HL-60/S4 treated with phorbol 12-myristate 13-acetate at 8.2 ng/mL for 4 days and 3 days (cell line): ENCODE results near the gene RAE1.

Experiments used
- in situ Hi-C: fragments of 300-500 bp; cut with MboI; formaldehyde crosslinking; loops from 2 replicates; pipeline ENCODE4 v1.15.0; 2022; ENCODE audit warnings: low sequenced_read_pairs

Gene RAE1

DNA sequence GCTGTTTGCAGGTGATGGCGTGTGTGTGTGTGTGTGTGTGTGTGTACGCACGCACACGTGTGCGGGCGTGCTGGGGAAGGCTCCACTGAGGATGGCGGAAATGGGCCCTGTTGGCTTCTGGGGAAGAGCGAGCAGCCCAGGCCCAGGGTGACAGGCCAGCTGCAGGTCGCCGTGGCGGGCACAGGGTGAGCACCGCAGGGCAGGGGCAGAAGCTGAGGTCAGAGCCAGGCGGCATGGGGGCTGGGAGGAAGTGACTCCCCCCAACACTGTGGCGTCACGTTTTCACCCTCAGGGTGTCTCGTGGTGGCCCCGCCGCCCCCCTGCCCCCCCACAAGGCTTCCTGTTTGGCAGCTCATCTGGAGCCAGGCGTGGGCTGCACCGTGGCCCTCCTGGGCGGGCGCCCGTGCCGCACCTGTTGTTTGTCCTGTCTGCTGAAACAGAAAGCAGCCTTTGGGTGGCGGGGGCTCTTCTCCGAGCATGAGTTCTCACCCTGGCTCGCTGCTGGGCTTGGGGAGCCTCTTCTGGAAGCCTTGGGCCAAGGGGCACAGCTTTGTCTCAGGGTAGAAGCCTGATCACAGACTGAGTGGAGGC lies 47.3 kb downstream of the RAE1 start:
- in situ Hi-C loops, result no loop called here

DNA sequence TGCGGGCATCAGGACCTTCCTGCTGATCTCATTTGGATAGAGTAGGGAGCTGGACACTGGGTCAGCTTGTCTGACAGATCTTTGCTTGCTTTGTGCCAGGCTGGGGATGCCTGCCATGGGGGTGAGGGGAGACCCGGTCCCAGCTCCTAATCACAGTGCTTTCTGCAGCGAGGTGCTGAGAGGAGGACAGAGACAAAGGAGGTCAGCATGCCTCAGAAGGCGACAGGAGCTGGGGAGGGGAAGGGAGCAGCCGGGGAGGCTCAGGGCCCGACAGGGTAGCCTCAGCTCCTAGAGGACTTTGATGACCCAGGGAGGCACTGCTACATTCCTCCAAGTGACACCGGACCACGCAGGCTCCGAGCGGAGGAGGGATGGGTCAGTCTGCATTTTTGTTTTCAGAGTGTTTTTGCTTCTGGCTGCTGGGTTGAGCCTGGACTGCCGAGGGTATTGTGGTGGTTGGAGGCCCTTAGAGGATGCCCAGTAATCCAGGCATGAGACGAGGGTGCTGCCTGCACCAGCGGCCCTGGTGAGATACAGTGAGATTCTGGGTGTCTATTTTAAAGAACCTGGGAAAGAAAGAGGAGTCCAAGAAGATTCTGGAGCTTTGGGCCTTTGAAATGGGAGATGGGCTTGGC lies 48.0 kb downstream of the RAE1 start:
- in situ Hi-C loops, result no loop called here

DNA sequence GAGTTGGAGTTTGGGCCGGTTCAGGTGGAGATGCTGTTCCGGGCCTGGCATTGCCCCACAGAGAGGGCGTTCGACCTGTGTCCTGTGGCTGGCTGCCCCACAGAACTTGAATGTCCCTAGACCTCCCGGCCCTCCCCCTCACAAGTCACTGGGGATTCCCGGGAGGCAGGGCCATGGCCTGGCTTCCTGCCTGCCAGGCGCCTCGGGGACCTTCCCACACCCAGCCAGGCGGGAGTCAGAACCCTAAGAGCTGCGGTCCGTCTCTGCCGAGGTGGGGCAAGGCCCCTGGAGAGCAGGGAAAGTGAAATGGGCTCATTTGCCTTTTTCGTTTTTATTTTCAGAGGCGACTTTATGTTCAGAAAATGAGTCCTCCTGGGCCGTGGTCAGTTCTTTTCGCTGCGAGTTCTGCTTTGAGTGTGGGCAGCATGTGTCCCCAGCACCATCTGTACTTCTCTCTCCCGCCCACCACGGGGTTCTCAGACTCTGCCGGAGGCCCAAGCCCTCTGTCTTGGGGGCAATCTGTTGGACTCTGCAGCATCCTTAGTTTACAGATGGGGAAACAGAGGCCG lies 48.6 kb downstream of the RAE1 start:
- in situ Hi-C loops, result no loop called here

GRCh38 chr20:57400231-57400701 lies 49.2 kb downstream of the RAE1 start:
- in situ Hi-C loops, result no loop called here

- in situ Hi-C loops, result no loop called here
These were observed 49.9 kb downstream of the RAE1 start for GRCh38 chr20:57400821-57401564.

DNA sequence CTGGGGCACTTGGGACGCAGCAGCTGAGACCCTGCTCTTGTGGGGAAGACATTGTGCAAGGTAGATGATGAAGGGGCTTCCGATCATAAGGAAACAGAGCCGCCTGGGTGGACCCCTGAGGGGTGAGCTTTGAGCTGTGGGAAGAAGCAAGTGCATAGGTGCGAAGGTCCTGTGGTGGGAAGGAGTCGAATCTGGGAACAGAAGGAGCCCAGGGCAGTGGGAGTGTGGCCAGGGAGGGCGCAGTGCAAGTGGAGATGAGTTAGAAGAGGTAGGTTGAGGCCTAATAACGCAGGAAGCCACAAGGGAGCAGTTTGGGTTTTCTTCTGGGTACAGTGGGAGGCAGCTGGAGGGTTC lies 50.5 kb downstream of the RAE1 start:
- in situ Hi-C loops, result no loop called here

DNA sequence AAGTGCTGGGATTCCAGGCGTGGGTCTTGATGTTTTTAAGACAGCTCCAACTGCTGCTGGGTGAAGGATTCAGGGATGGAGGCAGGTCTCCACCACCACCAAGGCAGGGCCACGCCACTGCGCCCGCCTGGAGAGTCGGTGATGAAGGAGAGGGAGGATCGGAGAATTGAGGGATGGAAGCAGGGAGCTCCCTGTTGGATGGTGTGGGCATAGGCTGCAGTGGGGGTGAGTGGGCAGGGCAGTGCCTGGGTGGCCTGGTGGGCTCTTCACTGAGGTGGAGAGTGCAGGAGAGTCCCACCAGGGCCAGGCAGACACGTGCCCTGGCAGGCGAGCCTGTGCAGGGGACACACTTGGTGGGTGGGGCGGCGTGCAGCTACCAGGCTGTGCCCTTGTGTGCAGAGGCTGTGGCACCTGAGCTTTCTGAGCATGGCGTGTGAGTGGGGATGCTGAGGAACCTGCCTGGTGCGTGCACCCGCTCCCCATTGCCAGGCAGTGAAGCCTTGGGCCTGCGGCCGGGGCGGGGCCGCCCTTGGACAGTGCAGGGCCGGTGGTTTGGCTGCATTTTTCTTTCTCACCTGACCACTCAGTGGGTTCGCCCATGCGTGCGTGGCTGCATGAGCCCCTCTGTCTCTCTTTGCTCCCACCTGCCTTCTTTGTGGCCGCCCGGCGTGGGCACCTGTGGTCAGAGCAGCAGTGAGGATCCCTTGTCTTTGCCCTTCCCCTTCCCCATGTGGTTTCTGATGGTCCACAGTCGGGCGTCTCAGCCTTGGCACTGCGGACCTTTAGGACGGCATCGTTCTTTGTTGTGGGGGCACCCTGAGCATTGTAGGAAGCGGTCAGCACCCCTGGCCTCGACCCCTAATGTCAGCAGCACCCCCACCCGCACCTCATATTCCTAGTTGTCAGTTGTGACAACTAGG lies 51.4 kb downstream of the RAE1 start:
- in situ Hi-C loops, result no loop called here

DNA sequence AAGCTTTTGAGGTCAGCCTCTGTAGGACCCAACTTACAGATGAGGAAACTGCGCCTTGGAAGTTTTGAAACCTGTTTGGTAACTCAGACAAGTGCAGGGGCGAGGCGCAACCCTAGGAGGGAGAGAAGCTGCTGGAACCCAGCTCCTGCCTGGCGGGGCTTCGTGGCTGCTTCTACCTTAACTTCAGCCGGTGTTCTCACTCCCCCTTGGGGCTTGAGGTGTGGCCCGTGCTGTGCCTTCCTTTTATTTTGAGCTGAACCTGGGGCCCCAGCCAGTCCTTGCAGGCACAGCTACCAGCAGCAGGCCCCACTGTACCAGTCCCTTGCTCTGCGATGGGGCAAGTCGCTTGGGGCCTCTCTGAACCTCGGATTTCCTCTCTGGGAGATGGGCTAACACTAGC lies 52.2 kb downstream of the RAE1 start:
- in situ Hi-C loops, result no loop called here

GRCh38 chr20:57404006-57404405 lies 53.0 kb downstream of the RAE1 start:
- in situ Hi-C loops, result no loop called here

DNA sequence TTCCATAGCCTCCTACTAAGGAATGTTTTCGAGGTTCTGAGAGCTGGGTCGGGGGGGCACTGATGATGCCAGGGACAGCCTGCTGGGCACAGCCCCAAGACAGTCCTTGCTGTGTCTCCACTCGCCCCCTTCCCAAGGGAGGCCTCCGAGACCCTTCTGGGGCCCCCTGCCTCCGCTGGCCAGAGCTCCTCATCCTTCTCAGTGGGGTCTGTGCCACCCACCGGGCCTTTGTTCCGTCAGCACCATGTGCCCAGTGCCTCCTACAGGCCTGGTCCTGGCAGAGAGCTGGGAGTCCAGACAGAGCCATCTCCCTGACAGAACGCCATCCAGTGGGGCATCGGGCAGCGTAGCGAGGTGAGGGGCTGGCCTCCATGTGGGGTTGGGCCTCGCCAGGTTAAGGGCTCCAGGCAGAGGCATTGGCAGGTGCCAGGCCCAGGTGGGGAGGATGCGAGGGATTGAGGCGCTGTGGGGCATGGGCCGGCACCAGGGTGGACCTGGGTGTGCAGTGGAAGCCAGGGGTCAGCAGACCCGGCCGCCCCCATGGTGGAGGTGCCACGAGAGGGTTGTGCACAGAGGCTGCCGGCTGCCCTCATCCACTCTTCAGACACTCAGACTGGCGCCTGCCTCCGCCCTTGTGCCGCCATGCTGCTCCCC lies 53.5 kb downstream of the RAE1 start:
- in situ Hi-C loops, result no loop called here

DNA sequence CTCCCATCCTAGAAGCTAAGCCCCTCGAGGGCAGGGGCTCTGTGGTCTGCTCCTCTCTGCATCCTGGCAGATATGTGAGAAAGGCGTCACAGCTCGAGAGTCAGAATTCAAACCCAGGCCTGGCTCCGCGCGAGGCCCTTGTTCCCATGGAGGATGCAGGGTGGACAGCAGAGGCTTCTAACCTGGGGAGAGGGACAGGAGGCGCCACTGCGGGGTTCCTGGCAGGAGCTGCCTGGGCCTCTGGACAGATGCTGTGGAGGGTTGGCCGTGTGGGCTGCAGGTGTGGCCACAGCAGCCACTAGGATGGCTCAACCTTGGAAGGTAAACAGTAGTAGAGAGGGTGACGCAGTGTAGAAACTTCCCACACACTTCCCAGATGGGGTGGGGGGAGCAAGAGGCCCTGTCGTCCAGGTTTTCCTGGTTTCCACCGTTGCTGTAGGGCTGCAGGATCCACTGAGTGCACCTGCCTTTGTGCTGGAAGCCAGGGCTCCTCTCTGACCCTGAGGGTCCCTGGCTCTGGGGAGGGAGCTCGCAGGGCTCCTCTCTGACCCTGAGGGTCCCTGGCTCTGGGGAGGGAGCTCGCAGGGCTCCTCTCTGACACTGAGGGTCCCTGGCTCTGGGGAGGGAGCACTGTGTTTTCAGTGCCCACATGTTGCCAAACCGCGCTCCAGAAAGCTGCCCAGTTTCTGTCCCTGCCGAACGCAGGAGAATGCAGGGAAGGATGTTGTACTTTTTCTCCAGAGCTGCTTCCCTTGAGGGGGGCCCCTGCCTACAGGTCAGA lies 54.4 kb downstream of the RAE1 start:
- in situ Hi-C loops, result no loop called here

DNA sequence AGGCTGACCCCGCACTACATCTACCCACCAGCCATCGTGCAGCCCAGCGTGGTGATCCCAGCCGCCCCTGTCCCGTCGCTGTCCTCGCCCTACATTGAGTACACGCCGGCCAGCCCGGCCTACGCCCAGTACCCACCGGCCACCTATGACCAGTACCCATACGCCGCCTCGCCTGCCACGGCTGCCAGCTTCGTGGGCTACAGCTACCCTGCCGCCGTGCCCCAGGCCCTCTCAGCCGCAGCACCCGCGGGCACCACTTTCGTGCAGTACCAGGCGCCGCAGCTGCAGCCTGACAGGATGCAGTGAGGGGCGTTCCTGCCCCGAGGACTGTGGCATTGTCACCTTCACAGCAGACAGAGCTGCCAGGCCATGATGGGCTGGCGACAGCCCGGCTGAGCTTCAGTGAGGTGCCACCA lies 56.5 kb downstream of the RAE1 start:
- in situ Hi-C loops, result no loop called here

- in situ Hi-C loops, result no loop called here
These were observed 57.1 kb downstream of the RAE1 start for GRCh38 chr20:57408131-57408530.

GRCh38 chr20:57408536-57409233 lies 57.6 kb downstream of the RAE1 start:
- in situ Hi-C loops, result no loop called here

- in situ Hi-C loops, result no loop called here
These were observed 58.2 kb downstream of the RAE1 start for GRCh38 chr20:57409316-57409671.

DNA sequence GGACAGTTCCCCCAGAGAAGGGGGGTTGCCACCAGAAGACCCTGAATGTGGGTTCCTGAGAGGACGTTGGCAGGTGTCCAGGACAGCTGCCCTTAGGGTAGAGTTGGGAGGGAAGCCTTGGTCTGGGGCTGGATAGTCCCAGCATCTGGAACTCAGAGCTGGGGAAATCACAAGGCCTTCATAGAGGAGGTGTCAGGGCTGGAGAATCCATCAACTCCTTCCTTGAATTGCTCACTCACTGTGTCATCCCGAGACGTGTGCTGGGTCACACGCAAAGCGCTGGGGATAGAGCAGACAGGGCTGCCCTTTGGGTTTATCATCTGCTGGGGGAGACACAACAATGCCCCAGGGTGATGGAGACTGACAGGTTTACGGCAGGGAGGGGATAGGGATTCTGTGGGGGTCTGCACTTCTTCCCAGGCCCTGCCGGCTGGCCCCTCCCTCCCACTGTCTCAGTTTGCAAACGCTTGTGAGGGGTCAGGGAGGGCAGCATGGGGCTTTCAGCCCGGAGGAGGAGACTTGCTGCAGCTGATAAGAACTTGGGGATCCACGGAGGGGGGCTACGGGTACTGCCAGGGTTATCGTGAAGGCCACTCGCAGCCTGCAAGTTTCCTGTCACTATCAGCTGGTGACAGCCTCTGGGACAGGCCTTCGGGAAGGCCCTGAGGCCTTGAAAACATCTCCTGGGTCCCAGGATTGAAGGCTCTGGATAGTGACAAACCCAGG lies 58.8 kb downstream of the RAE1 start:
- in situ Hi-C loops, result no loop called here

DNA sequence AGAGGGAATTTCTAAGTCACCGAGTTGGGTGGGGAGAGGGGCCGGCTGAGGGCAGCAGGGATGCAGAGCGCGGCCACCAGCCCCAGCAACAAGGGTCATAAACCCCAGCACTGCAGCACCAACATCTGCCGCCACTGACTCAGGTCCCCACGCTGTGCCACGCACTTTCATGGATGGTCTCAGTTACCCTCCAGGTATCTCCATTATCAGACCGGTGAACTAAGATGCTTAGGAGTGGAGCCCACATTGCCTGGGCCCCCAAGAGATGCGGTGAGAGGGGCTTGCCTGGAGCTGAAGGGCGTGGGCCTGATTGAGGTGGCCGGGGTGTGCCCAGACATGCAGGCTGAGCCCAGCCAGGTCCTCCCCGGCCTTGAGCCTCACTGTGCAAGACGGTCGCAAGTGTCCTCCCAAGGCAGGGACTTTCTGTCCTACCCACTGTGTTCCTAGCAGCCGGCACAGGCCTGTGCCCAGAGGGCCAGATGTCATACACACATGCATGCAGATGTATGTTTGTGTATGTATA lies 59.4 kb downstream of the RAE1 start:
- in situ Hi-C loops, result no loop called here

GRCh38 chr20:57410924-57411323 lies 59.9 kb downstream of the RAE1 start:
- in situ Hi-C loops, result no loop called here
